GM19043 (cell line): ENCODE measurements around the gene HEMGN.

Source experiments
- ATAC-seq: cut with Tn5 transposase; IDR thresholded peaks from one replicate; pipeline ENCODE4 v1.9.1; 2021; ENCODE audit warnings: low read depth; ENCODE audit not compliant: unreplicated experiment

Gene HEMGN

GRCh38 chr9:97934321-97935115 lies 3.5 kb downstream of the HEMGN start:
- no peak for ATAC-seq

- ATAC-seq: no peak
These were observed 4.5 kb downstream of the HEMGN start for GRCh38 chr9:97933297-97933998.

DNA sequence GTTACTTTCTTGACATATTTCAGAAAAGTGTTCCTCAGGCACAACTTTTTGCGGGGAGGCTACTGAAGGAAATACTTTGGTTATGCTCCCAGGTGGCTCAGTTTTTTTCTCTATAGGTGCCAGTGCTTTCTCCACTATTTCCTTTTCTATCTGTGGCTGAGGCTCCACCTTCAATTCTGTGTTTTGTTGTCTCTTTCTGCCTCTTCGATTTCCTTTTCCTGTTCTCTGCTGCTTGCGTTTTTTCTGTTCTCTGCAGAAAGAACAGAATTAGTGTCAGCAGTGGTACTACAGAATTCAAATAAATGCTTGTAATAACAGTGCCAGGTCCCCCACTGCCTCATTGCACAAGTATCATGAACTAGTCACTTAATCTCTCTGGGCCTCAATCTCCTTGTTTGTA lies 7.0 kb downstream of the HEMGN start:
- ATAC-seq: no peak

- ATAC-seq: no peak
These were observed 8.9 kb downstream of the HEMGN start for GRCh38 chr9:97928986-97929604.

DNA sequence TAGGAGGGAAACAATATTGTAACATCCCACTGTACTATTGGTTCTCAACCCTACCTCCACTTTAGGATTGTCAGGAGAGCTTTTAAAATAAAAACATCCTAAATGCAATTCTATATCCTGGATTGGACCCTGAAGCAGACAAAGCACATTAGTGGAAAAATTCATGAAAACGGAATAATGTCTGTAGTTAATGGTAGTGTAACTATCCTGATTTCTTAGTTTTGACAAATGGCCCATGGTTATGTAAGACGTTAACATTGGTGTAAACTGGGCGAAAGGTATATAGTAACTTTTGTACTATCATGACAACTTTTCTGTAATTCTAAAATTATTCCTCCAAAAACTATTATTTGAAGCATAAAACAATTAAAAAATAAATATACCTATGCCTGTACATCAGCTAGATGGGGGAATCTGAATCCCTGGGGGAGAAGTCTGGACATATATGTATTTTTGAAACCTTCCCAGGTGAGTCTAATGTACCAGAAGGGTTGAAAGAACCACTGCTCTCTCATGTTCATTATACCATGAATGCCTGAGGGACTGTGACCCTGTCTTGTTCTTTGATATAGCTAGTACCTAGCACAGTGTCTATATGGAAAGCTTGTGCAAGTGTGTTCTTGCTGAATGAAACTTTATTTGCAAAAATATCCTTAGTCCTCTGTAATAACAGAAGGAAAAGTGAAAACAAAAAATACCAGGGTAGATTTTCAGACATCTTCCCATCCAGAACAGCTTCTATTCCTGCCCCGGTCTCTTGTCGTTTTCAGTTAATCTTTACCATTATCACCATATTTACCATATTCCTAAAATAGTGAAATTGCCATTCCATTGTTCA lies 12.3 kb downstream of the HEMGN start:
- no peak for ATAC-seq

GRCh38 chr9:97924386-97924785 lies 13.6 kb downstream of the HEMGN start:
- ATAC-seq: no peak

DNA sequence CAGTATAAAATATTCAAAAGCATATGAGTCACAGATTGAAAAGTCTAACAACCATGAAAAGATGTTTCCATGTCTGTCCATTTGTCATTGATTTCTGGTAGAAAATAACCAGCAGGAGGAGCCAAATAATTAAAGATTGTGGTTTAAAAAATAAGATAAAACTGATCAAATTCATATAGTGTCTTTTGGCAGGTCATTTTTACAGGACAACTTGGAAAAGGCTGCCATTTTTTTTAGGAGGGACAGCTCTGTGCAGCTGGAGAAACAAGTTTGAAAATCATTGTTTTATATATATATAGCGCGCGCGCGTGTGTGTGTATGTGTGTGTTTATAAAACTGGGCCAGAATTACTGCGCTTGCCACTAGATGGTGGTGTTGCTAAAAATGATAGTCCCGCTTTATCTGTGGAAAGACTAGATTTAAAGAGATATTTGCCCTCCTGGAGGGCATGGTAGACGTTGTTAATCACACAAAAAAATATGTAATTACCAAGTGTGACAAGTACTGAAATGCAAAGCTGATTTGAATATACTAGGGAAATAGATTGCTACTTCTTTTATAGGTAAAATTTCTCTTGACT lies 14.4 kb downstream of the HEMGN start:
- ATAC-seq: no peak

GRCh38 chr9:97921959-97922724 lies 15.8 kb downstream of the HEMGN start, which contains the start of gene TRMO:
TRMO (minus strand) TSS chr9:97922500; CDS start chr9:97922493, 7 bp downstream.
- peak; percentile 79 for ATAC-seq

DNA sequence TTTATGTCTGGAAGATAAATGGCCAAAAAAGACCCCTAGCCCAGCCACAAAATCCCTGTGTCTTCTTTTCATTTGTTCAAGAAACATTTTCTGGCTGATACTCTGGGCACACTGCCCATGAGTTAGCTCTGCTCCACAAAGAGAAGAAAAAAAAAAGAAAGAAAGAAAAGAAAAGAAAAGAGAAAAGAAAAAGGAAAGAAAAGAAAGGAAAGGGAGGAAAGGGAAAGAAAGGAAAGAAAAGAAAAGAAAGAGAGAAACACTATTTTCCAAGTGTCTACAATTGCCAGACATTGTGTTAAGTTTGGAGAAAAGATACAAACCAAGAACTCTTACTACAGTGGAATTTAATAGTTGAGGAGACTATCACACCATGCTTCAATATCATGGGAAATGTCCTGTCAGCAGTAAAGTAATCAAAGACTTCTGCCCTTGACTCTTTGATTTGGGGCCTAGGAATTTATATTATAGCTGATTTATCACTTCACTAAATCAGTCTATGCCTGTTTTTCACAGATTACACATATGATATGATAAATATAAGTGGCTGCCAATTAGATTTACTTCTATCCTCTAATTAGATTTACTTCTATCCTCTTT lies 18.7 kb downstream of the HEMGN start:
- ATAC-seq: no peak

DNA sequence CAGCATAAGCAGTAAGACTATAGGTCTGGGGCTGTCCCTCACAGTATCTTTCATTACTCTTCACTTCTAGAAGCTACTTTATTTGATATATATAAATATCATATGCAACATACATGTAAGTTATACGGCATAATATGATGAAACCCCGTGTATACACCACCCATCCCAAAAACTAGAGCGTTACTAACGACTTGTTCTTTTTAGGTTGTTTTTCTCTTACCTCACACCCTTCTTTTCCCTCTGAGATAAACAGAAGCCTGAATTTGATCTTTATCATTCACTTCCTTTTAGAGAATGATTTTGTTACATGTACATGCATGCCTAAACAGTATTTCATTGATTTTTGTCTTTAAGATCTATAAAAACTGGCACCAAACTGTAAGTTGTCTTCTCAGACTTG lies 19.4 kb downstream of the HEMGN start:
- no peak for ATAC-seq

DNA sequence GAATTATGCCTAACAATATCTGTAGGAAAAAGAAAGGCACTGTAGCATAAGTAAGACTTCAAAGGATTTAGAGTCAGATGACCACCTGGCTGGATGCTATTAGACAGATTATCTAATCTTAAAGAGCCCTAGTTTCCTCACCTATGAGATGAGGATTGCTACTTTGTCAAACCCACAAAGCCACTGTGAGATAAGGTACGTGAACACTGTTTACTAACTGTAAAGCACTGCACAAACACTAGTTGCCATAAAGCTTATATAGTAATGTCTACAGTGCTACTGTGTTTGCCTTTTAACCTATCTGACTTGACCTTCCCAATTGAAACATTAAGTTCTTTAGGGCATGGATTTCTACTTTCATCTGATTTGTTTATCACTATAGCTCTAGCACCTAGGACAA lies 26.0 kb downstream of the HEMGN start:
- no peak for ATAC-seq

DNA sequence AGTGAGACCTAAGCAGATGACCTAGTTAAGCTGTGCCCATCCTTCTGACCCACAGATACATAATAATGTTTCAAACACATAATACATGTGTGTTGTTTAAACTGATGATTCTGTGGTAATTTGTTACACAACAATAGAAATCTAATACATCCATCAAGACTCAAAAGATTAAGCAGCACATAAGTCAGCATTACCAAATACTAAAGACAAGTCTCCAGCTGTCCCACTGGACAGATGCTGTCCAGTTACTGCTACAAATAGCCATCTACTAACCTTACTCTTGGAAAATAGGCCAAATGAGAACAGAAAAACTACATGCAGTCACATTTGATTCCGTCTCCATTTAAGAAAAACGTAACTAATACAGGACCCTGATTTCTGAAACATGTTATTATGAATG lies 26.4 kb downstream of the HEMGN start:
- no peak for ATAC-seq

- ATAC-seq: no peak
These were observed 27.6 kb downstream of the HEMGN start for GRCh38 chr9:97910357-97910756.

DNA sequence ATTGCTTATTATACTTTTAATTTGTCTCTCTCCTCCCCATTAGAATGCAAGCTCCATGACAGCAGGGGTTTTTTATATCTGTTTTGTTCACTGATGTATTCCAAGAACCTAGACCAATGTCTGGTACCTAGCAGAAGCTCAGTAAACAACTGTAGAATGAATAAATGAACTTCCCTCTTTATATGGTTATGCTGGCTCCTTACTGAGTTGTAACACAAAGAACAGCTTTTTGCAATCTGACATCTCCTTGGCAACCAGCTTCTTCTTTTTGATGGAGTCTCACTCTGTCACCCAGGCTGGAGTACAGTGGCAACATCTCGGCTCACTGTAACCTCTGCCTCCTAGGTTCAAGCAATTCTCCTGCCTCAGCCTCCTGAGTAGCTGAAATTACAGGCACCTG lies 29.3 kb downstream of the HEMGN start:
- no peak for ATAC-seq

GRCh38 chr9:97907632-97908031 lies 30.3 kb downstream of the HEMGN start:
- no peak for ATAC-seq

DNA sequence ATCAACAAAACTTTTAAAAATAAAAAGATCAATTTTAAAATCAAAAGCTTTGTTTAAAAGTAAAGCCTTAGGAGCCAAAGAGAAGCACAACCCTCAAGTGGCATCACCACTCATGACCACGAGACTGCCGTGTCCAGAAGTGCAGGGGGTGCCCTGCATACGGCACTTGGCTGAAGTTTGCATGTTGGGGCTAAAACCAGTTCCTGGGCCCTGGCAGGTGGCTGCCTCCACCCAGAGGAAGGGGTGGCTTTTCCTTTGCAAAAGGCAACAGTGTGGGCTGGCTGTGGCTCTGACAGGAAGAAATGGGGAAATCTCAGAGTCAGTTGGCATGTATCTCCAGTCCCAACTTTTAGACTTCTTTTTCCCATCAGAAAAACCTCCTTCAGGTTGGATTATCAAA lies 30.9 kb downstream of the HEMGN start:
- no peak for ATAC-seq

DNA sequence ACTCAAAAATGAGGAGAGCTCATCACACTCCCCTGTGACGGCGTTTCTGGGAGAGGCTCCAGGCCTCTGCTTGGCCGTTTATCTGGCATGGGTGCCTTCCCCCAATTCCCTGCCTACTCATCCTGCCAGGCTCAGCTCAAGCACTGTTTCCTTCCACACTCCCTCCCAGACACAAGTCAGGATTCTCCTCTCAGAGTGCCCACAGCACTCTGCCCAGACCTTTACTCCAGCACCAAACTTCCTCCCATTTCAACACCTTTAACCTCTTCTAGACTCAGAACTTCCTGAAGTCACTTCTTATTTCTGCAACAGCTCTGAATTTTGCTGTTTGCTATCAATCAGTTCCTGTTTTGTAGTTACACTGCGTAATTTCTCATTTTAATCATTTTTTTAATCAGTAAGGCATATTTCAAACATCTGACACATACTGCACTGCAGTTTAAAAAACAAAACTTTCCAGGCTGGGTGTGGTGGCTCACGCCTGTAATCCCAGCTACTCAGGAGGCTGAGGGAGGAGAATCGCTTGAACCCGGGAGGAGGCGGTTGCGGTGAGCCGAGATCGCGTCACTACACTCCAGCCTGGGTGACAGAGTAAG lies 31.6 kb downstream of the HEMGN start:
- no peak for ATAC-seq

GRCh38 chr9:97905228-97905627 lies 32.7 kb downstream of the HEMGN start:
- ATAC-seq: no peak

GRCh38 chr9:97904725-97905124 lies 33.2 kb downstream of the HEMGN start:
- no peak for ATAC-seq
